Retinal pigment epithelial cell (primary cell): Measurements from ENCODE around the gene CADM1.

ENCODE experiments used
- DNase-seq: peaks from one replicate; pipeline ENCODE4 v3.0.0-alpha.2; 2010; ENCODE audit warnings: low read depth
- H3K4me3 ChIP-seq: 2 replicates; pipeline ENCODE4 v1.5.1; 2011; ENCODE audit warnings: mild to moderate bottlenecking, low read length, control low read depth, moderate library complexity
- CTCF ChIP-seq: conservative IDR thresholded peaks from 2 replicates; pipeline ENCODE4 v1.5.1; 2011; ENCODE audit warnings: low read depth, low read length, control low read depth, inconsistent platforms

CADM1 gene

GRCh38 chr11:115197031-115197430, 307.2 kb downstream of the CADM1 start:
- no peak for DNase-seq
- H3K4me3 ChIP-seq, result no peak overlapping the region
- TF ChIP-seq CTCF, result no peak

GRCh38 chr11:115194802-115195110, 309.5 kb downstream of the CADM1 start:
- DNase-seq, result no peak
- H3K4me3 ChIP-seq, result no peak overlapping the region

GRCh38 chr11:115193914-115194801, 310.1 kb downstream of the CADM1 start:
- DNase-seq, result no peak
- H3K4me3 ChIP-seq, result no peak overlapping the region
- TF ChIP-seq CTCF, result no peak

More at GRCh38 chr11:115194802-115195110, 309.5 kb downstream of the CADM1 start:
- no peak for TF ChIP-seq CTCF

- no peak for DNase-seq
- no peak overlapping the region for H3K4me3 ChIP-seq
- TF ChIP-seq CTCF, result no peak
These were observed 312.5 kb downstream of the CADM1 start for GRCh38 chr11:115191761-115192160.

GRCh38 chr11:115190196-115190595, 314.0 kb downstream of the CADM1 start:
- no peak for DNase-seq
- H3K4me3 ChIP-seq, result no peak overlapping the region
- TF ChIP-seq CTCF, result no peak

- TF ChIP-seq CTCF, result no peak
- no peak overlapping the region for H3K4me3 ChIP-seq
- no peak for DNase-seq
These were observed 315.3 kb downstream of the CADM1 start for GRCh38 chr11:115188898-115189278.
